ENCODE data around the gene SLC4A2.

SLC4A2 gene

GRCh38 chr7:151060416-151061212 lies 1.2 kb downstream of the SLC4A2 start:
- H2BK5ac ChIP-seq (ENCODE audit: low read length) = no peak overlapping the region
- no CpG with 5 or more reads among the region's 21 CpGs for WGBS (ENCODE audit: extremely low coverage, insufficient coverage, low lambda C conversion rate)
- peaks cover 21% of the 10 kb centered on the region for H3K4me1 ChIP-seq (ENCODE audit: control insufficient read depth, low read depth, low read length)
- no peak overlapping the region for H2BK15ac ChIP-seq (replicated peaks; ENCODE audit: low read depth)
- peak overlapping the region; percentile 86 for H3K9ac ChIP-seq (ENCODE audit: low read length)
- no peaks in the 10 kb centered on the region for H3K79me2 ChIP-seq (ENCODE audit: control insufficient read depth, insufficient read depth, low read length)
- H3K56ac ChIP-seq (ENCODE audit: low read length) = peak overlapping the region; percentile 95
- H2AK5ac ChIP-seq (ENCODE audit: low read length) = peak overlapping the region; percentile 46
- no peak overlapping the region for H4K8ac ChIP-seq (ENCODE audit: low read depth, low read length)
- peak overlapping the region; percentile 75 for H3K23ac ChIP-seq (ENCODE audit: low read length)
- no peak overlapping the region for H3K4ac ChIP-seq (ENCODE audit: low read depth, low read length)
- H2BK120ac ChIP-seq (ENCODE audit: low read depth, low read length) = peak overlapping the region; percentile 8
- peaks cover 6% of the 10 kb centered on the region for H3K79me1 ChIP-seq (ENCODE audit: low read length)
- H3K27me3 ChIP-seq (ENCODE audit: insufficient read depth, low read length, poor library complexity) = no peaks in the 10 kb centered on the region
- H4K5ac ChIP-seq (ENCODE audit: low read length) = no peak overlapping the region
- H3K4me2 ChIP-seq (ENCODE audit: low read length) = peak overlapping the region; percentile 93
- no peak overlapping the region for H3K27ac ChIP-seq (ENCODE audit: low read depth, low read length)
- H3K4me3 ChIP-seq (ENCODE audit: low read length) = peak overlapping the region; percentile 71
- H3K36me3 ChIP-seq (ENCODE audit: control insufficient read depth, insufficient read depth, low read length) = peaks cover 2% of the 10 kb centered on the region
- H3K18ac ChIP-seq (ENCODE audit: low read length) = peak overlapping the region; percentile 61
- DNase-seq = peak; percentile 29

- peak; percentile 64 for DNase-seq
- peak overlapping the region; percentile 72 for H3K9ac ChIP-seq (ENCODE audit: low read length)
- H3K4ac ChIP-seq (ENCODE audit: low read depth, low read length) = no peak overlapping the region
- H4K5ac ChIP-seq (ENCODE audit: low read length) = no peak overlapping the region
- H3K23ac ChIP-seq (ENCODE audit: low read length) = no peak overlapping the region
- H3K4me2 ChIP-seq (ENCODE audit: low read length) = peak overlapping the region; percentile 86
- H3K27ac ChIP-seq (ENCODE audit: low read depth, low read length) = no peak overlapping the region
- H3K4me1 ChIP-seq (ENCODE audit: control insufficient read depth, low read depth, low read length) = peaks cover 21% of the 10 kb centered on the region
- no peak overlapping the region for H2BK120ac ChIP-seq (ENCODE audit: low read depth, low read length)
- H3K36me3 ChIP-seq (ENCODE audit: control insufficient read depth, insufficient read depth, low read length) = peaks cover 2% of the 10 kb centered on the region
- H3K18ac ChIP-seq (ENCODE audit: low read length) = peak overlapping the region; percentile 8
- H2BK15ac ChIP-seq (replicated peaks; ENCODE audit: low read depth) = no peak overlapping the region
- no peak overlapping the region for H4K8ac ChIP-seq (ENCODE audit: low read depth, low read length)
- H2BK5ac ChIP-seq (ENCODE audit: low read length) = peak overlapping the region; percentile 25
- peaks cover 6% of the 10 kb centered on the region for H3K79me1 ChIP-seq (ENCODE audit: low read length)
- no CpG with 5 or more reads among the region's 33 CpGs for whole genome bisulfite sequencing (ENCODE audit: extremely low coverage, insufficient coverage, low lambda C conversion rate)
- H2AK5ac ChIP-seq (ENCODE audit: low read length) = peak overlapping the region; percentile 50
- H3K4me3 ChIP-seq (ENCODE audit: low read length) = no peak overlapping the region
- no peaks in the 10 kb centered on the region for H3K27me3 ChIP-seq (ENCODE audit: insufficient read depth, low read length, poor library complexity)
- peak overlapping the region; percentile 95 for H3K56ac ChIP-seq (ENCODE audit: low read length)
- no peaks in the 10 kb centered on the region for H3K79me2 ChIP-seq (ENCODE audit: control insufficient read depth, insufficient read depth, low read length)
Observed at GRCh38 chr7:151061213-151062110, 2.1 kb downstream of the SLC4A2 start.

- WGBS (ENCODE audit: extremely low coverage, insufficient coverage, low lambda C conversion rate) = no CpG with 5 or more reads among the region's 11 CpGs
- H3K4me1 ChIP-seq (ENCODE audit: control insufficient read depth, low read depth, low read length) = peaks cover 19% of the 10 kb centered on the region
- no peak overlapping the region for H3K27ac ChIP-seq (ENCODE audit: low read depth, low read length)
- no peaks in the 10 kb centered on the region for H3K79me2 ChIP-seq (ENCODE audit: control insufficient read depth, insufficient read depth, low read length)
- peak overlapping the region; percentile 72 for H3K9ac ChIP-seq (ENCODE audit: low read length)
- DNase-seq = no peak
- no peak overlapping the region for H4K5ac ChIP-seq (ENCODE audit: low read length)
- peak overlapping the region; percentile 86 for H3K4me2 ChIP-seq (ENCODE audit: low read length)
- H3K36me3 ChIP-seq (ENCODE audit: control insufficient read depth, insufficient read depth, low read length) = peaks cover 2% of the 10 kb centered on the region
- H2AK5ac ChIP-seq (ENCODE audit: low read length) = peak overlapping the region; percentile 50
- peak overlapping the region; percentile 25 for H2BK5ac ChIP-seq (ENCODE audit: low read length)
- peak overlapping the region; percentile 8 for H3K18ac ChIP-seq (ENCODE audit: low read length)
- H3K4me3 ChIP-seq (ENCODE audit: low read length) = peak overlapping the region; percentile 3
- peak overlapping the region; percentile 91 for H3K56ac ChIP-seq (ENCODE audit: low read length)
- H2BK15ac ChIP-seq (replicated peaks; ENCODE audit: low read depth) = no peak overlapping the region
- no peak overlapping the region for H3K4ac ChIP-seq (ENCODE audit: low read depth, low read length)
- no peaks in the 10 kb centered on the region for H3K27me3 ChIP-seq (ENCODE audit: insufficient read depth, low read length, poor library complexity)
- H3K23ac ChIP-seq (ENCODE audit: low read length) = no peak overlapping the region
- peaks cover 6% of the 10 kb centered on the region for H3K79me1 ChIP-seq (ENCODE audit: low read length)
- H2BK120ac ChIP-seq (ENCODE audit: low read depth, low read length) = no peak overlapping the region
- no peak overlapping the region for H4K8ac ChIP-seq (ENCODE audit: low read depth, low read length)
Observed at GRCh38 chr7:151062111-151062398, 2.7 kb downstream of the SLC4A2 start.

- Histone ChIP-seq H2BK5ac (ENCODE audit: low read length) (no peak overlapping the region), H2BK15ac (replicated peaks; ENCODE audit: low read depth) (no peak overlapping the region), H2BK120ac (ENCODE audit: low read depth, low read length) (no peak overlapping the region), H3K4me3 (ENCODE audit: low read length) (peak overlapping the region; percentile 20), H3K9ac (ENCODE audit: low read length) (peak overlapping the region; percentile 76), H4K8ac (ENCODE audit: low read depth, low read length) (no peak overlapping the region), H3K4me2 (ENCODE audit: low read length) (peak overlapping the region; percentile 90), H3K27ac (ENCODE audit: low read depth, low read length) (peak overlapping the region; percentile 14), H3K4ac (ENCODE audit: low read depth, low read length) (no peak overlapping the region), H2AK5ac (ENCODE audit: low read length) (no peak overlapping the region), H3K18ac (ENCODE audit: low read length) (peak overlapping the region; percentile 46), H3K23ac (ENCODE audit: low read length) (peak overlapping the region; percentile 99), H3K79me1 (ENCODE audit: low read length) (peaks cover 6% of the 10 kb centered on the region), H4K5ac (ENCODE audit: low read length) (no peak overlapping the region), H3K36me3 (ENCODE audit: control insufficient read depth, insufficient read depth, low read length) (peaks cover 2% of the 10 kb centered on the region), H3K56ac (ENCODE audit: low read length) (peak overlapping the region; percentile 89), H3K4me1 (ENCODE audit: control insufficient read depth, low read depth, low read length) (peaks cover 18% of the 10 kb centered on the region), H3K79me2 (ENCODE audit: control insufficient read depth, insufficient read depth, low read length) (no peaks in the 10 kb centered on the region), H3K27me3 (ENCODE audit: insufficient read depth, low read length, poor library complexity) (no peaks in the 10 kb centered on the region)
- peak; percentile 99 for DNase-seq
- WGBS (ENCODE audit: extremely low coverage, insufficient coverage, low lambda C conversion rate) = no CpG with 5 or more reads among the region's 43 CpGs
Observed at GRCh38 chr7:151062399-151063211, 3.2 kb downstream of the SLC4A2 start.

- Histone ChIP-seq H3K4me3 (ENCODE audit: low read length) (no peak overlapping the region), H3K27ac (ENCODE audit: low read depth, low read length) (no peak overlapping the region)
- no CpG with 5 or more reads among the region's 11 CpGs for WGBS (ENCODE audit: extremely low coverage, insufficient coverage, low lambda C conversion rate)
Observed at GRCh38 chr7:151063212-151063561, 3.8 kb downstream of the SLC4A2 start.

More at GRCh38 chr7:151063212-151063561, 3.8 kb downstream of the SLC4A2 start:
- peaks cover 2% of the 10 kb centered on the region for H3K36me3 ChIP-seq (ENCODE audit: control insufficient read depth, insufficient read depth, low read length)
- DNase-seq = peak; percentile 64
- no peak overlapping the region for H4K5ac ChIP-seq (ENCODE audit: low read length)
- peak overlapping the region; percentile 3 for H3K23ac ChIP-seq (ENCODE audit: low read length)
- H2AK5ac ChIP-seq (ENCODE audit: low read length) = no peak overlapping the region
- H3K4me2 ChIP-seq (ENCODE audit: low read length) = peak overlapping the region; percentile 23
- H3K79me2 ChIP-seq (ENCODE audit: control insufficient read depth, insufficient read depth, low read length) = no peaks in the 10 kb centered on the region
- H3K9ac ChIP-seq (ENCODE audit: low read length) = peak overlapping the region; percentile 20
- peaks cover 18% of the 10 kb centered on the region for H3K4me1 ChIP-seq (ENCODE audit: control insufficient read depth, low read depth, low read length)
- H3K56ac ChIP-seq (ENCODE audit: low read length) = peak overlapping the region; percentile 65
- H2BK5ac ChIP-seq (ENCODE audit: low read length) = no peak overlapping the region
- no peak overlapping the region for H3K4ac ChIP-seq (ENCODE audit: low read depth, low read length)
- no peak overlapping the region for H2BK15ac ChIP-seq (replicated peaks; ENCODE audit: low read depth)
- no peak overlapping the region for H2BK120ac ChIP-seq (ENCODE audit: low read depth, low read length)
- H3K18ac ChIP-seq (ENCODE audit: low read length) = no peak overlapping the region
- H3K79me1 ChIP-seq (ENCODE audit: low read length) = peaks cover 6% of the 10 kb centered on the region
- no peaks in the 10 kb centered on the region for H3K27me3 ChIP-seq (ENCODE audit: insufficient read depth, low read length, poor library complexity)
- H4K8ac ChIP-seq (ENCODE audit: low read depth, low read length) = no peak overlapping the region
